NOMO-1 treated with DMSO at 0.1 percent for 48 hours (cell line): Measurements from ENCODE around the gene EIF3L.

Experiments
- DNase-seq: peaks from one replicate; lab custom pipeline; 2025; ENCODE audit not compliant: unreplicated experiment; lab: John Stamatoyannopoulos, UW

EIF3L gene

GRCh38 chr22:37816543-37817180 lies 32.6 kb upstream of the EIF3L start:
- DNase-seq: no peak

GRCh38 chr22:37817705-37818408 lies 31.4 kb upstream of the EIF3L start:
- peak; percentile 62 for DNase-seq

- peak; percentile 29 for DNase-seq
Measured at GRCh38 chr22:37818409-37819104, 30.7 kb upstream of the EIF3L start.

- no peak for DNase-seq
Measured at GRCh38 chr22:37819105-37819433, 30.1 kb upstream of the EIF3L start.

GRCh38 chr22:37820350-37820749 lies 28.9 kb upstream of the EIF3L start:
- DNase-seq: no peak

- DNase-seq: no peak
Measured at GRCh38 chr22:37822079-37822833, 27.0 kb upstream of the EIF3L start.

- no peak for DNase-seq
Measured at GRCh38 chr22:37823134-37823985, 25.9 kb upstream of the EIF3L start, which contains the start of gene GALR3. Gene GALR3 (plus strand): TSS chr22:37823382. CDS start chr22:37823407, 25 bp downstream.

- DNase-seq: peak; percentile 49
Measured at GRCh38 chr22:37824674-37825641, 24.3 kb upstream of the EIF3L start.

- no peak for DNase-seq
Measured at GRCh38 chr22:37827056-37827455, 22.2 kb upstream of the EIF3L start.

- no peak for DNase-seq
Measured at GRCh38 chr22:37830093-37830842, 19.0 kb upstream of the EIF3L start.

GRCh38 chr22:37831472-37831871 lies 17.7 kb upstream of the EIF3L start:
- DNase-seq: no peak

GRCh38 chr22:37832022-37832857 lies 17.0 kb upstream of the EIF3L start:
- no peak for DNase-seq

GRCh38 chr22:37842015-37842793 lies 7.0 kb upstream of the EIF3L start:
- DNase-seq: no peak

- no peak for DNase-seq
Measured at GRCh38 chr22:37843741-37844089, 5.5 kb upstream of the EIF3L start.

GRCh38 chr22:37844904-37845329 lies 4.3 kb upstream of the EIF3L start:
- DNase-seq: no peak

GRCh38 chr22:37846433-37846832 lies 2.8 kb upstream of the EIF3L start:
- DNase-seq: no peak

- DNase-seq: peak; percentile 45
Measured at GRCh38 chr22:37848587-37849088, 581 bp upstream of the EIF3L start.
